Gastrocnemius medialis (tissue), 4 donors: ENCODE data around the gene CIAO3. TPM values are rescaled to one million over a fixed set of nuclear protein-coding genes. Genes with fewer than 3 reads are reported as not detected.
A peak's percentile ranks its signal among the peaks of the same experiment; 100 is the strongest.

Source experiments
- ATAC-seq, 2 donors: fragments of 150-250 bp; one replicate each; pipeline ENCODE4 v1.9.1; 2016
- DNase-seq, 2 donors: peaks; one replicate each; pipeline ENCODE4 v3.0.0-alpha.2; 2019
- H3K27ac ChIP-seq, 4 donors: fragments of 200-600 bp; sonication (generic); 1 replicate in 1 of 4; 2 replicates in 3 of 4; pipeline ENCODE4 v1.5.1; 2016 to 2018; ENCODE audit warnings: mild to moderate bottlenecking in 2 of 4, moderate library complexity in 1 of 4
- H3K27me3 ChIP-seq, 3 donors: fragments of 200-600 bp; sonication (generic) in 2 of 3; 1 replicate in 1 of 3; 2 replicates in 2 of 3; pipeline versions ENCODE4 v1.5.1 to v1.6.0; 2016 to 2019; ENCODE audit warnings: mild to moderate bottlenecking in 1 of 3, moderate library complexity in 1 of 3
- H3K36me3 ChIP-seq, 2 donors: fragments of 200-600 bp; sonication (generic) in 1 of 2; one replicate each; pipeline ENCODE4 v1.5.1; 2017 to 2018
- H3K4me1 ChIP-seq, 2 donors: fragments of 200-600 bp; sonication (generic) in 1 of 2; one replicate each; pipeline ENCODE4 v1.5.1; 2016 to 2017; ENCODE audit warnings: mild to moderate bottlenecking in 2 of 2
- H3K4me3 ChIP-seq, 4 donors: fragments of 200-600 bp; sonication (generic) in 3 of 4; 1 replicate in 1 of 4; 2 replicates in 3 of 4; pipeline ENCODE4 v1.5.1; 2016 to 2019; ENCODE audit warnings: mild to moderate bottlenecking in 2 of 4
- H3K9me3 ChIP-seq, 3 donors: fragments of 200-600 bp; sonication (generic) in 2 of 3; 1 replicate in 1 of 3; 2 replicates in 2 of 3; pipeline ENCODE4 v1.5.1; 2016 to 2019
- CTCF ChIP-seq, 5 experiments: fragments of 450-650 bp in 3 of 5; fragments of 200-600 bp in 2 of 5; sonication (generic) in 2 of 5; IDR thresholded peaks in 4 of 5; conservative IDR thresholded peaks in 1 of 5; 1 replicate in 4 of 5; 2 replicates in 1 of 5; pipeline ENCODE4 v1.5.1; 2016 to 2019; ENCODE audit warnings: antibody characterized with exemption in 5 of 5, mild to moderate bottlenecking in 3 of 5, moderate library complexity in 3 of 5
- POLR2A ChIP-seq, 2 donors: fragments of 450-650 bp; IDR thresholded peaks; one replicate each; pipeline ENCODE4 v1.6.1; 2017; ENCODE audit warnings: antibody characterized with exemption in 2 of 2, mild to moderate bottlenecking in 2 of 2, moderate library complexity in 2 of 2
- in situ Hi-C, 4 donors: fragments of 200-750 bp; cut with MboI; loops; one replicate each; pipeline versions ENCODE4 v1.15.0 to v1.8.0; 2017; ENCODE audit warnings: low sequenced_read_pairs in 4 of 4
- intact Hi-C: fragments of 100-400 bp; cut with DNase I; formaldehyde crosslinking; loops from one replicate; pipeline ENCODE4 v1.15.1; 2023; ENCODE audit warnings: low total_unique reads
- total RNA-seq, 4 donors: library from RNA; depleted of rRNA; stranded (reverse); fragments of >200 nt; gene quantifications; one replicate each; pipeline versions ENCODE4 v1.1.0 to v1.2.3, GENCODE V29; 2016

CIAO3 gene
- total RNA-seq, 4 donors from 2014 or later: 16.1 to 48.5 (median 21.6) TPM

DNA sequence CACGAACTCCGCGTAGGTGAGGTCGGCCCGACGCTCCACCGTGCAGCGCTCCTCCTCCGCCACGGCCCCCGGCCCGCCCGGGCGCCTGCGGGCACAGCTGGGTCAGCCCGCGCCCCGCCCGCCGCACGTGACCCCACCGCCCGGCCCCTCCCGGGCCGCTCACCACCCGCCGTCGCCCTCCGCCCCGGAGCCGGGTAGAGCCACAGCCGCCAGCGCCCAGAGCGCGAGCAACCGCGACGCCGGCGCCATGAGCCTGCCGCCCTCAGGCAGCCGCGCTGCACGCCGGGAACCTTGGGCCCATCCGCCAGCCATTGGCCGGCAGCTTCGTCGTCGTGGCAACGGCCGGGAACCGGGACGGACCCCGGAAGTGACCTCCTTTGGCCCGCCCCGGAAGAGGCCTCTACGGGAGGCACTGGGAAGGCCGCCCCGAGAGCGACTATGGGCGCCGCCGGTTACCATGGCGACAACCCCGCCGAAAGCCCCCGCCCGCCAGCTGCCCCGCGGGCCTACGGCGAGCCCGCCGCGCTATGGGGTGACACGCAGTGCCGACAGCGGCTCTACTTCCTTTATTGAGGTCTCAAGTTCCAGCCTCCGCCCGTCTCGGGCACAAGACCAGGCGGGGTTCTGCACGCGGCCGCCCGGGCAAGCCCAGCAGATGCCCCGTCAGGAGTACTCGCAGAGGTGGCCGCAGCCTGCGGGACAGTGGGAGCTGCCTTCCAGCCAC is 56.6 kb downstream of the CIAO3 start, which contains the start of gene JMJD8:
Gene JMJD8, minus strand, starts transcription at position 264 of the 724 bp plus-strand sequence. Its CDS starts 15 bp downstream, at position 249.
- no peaks in the 10 kb centered on the region for H3K9me3 ChIP-seq
- no peaks in the 10 kb centered on the region for H3K27me3 ChIP-seq
- TF ChIP-seq CTCF (IDR thresholded peaks at IDR 0.05 in 4 of 5, conservative IDR thresholded peaks at IDR 0.05 in 1 of 5) (no peak), POLR2A (IDR thresholded peaks at IDR 0.05) (peak; percentile 53 to 60)
- DNase-seq (peak; percentile 94), ATAC-seq (peak; percentile 72 to 76)
- intact Hi-C loops (loop anchor here (10.0 kb wide), 1 partner anchor 621 kb away; the partner anchor contains the start of gene UBE2I), in situ Hi-C loops (no loop called here)
- peak within 1 kb of the TSS; percentile 73 to 87 (median 83) for H3K27ac ChIP-seq
- peaks cover 0 to 33% of the 10 kb centered on the region in 2 donors for H3K36me3 ChIP-seq
- peak within 1 kb of the TSS; percentile 84 to 87 (median 86) for H3K4me3 ChIP-seq
- peaks cover 35 to 57% of the 10 kb centered on the region in 2 donors for H3K4me1 ChIP-seq

DNA sequence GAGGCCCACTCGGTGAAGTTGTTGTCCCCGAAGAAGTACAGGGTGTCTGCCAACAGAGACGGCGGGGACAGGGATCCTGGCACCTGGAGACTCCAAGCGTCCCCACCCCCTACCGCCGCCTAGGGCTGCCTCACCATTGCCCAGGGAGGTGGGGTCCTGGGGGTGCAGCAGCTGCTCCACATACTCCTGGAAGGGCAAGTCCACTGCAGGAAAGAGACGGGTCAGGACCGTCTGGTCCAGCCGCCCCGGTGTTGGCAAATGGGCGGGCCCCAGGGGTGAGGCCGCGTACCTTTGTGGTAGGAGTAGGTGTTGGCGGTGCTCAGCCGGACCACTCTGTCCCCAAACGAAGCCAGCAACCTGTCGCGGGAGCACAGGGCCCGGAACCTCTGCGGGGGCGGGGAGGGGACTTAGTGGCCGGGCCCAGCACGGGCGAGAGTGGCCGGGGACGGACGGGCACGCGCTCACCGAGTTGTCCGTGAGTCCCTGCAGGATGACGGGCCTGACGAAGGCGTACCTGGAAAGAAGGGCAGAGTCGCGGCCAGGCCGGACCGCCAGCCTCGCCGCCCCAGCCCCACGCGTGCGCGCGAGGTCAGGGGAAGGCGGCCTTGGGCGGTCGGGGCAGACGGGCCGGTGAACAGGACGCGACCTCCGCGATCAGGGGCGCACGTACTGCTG is 57.3 kb downstream of the CIAO3 start:
- H3K27ac ChIP-seq: peak overlapping the region; percentile 73 to 87 (median 83)
- TF ChIP-seq CTCF (IDR thresholded peaks at IDR 0.05 in 4 of 5, conservative IDR thresholded peaks at IDR 0.05 in 1 of 5): no peak
- TF ChIP-seq POLR2A (IDR thresholded peaks at IDR 0.05): no peak
- peak overlapping the region; percentile 84 to 87 (median 86) for H3K4me3 ChIP-seq
- peaks cover 28 to 54% of the 10 kb centered on the region in 2 donors for H3K4me1 ChIP-seq
- peaks cover 0 to 33% of the 10 kb centered on the region in 2 donors for H3K36me3 ChIP-seq
- no peaks in the 10 kb centered on the region for H3K27me3 ChIP-seq
- in situ Hi-C loops (no loop called here), intact Hi-C loops (loop anchor here (10.0 kb wide), 1 partner anchor 621 kb away; the partner anchor contains the start of gene UBE2I)
- DNase-seq (peak in 1 of 2 donors; percentile 25), ATAC-seq (no peak)
- no peaks in the 10 kb centered on the region for H3K9me3 ChIP-seq

DNA sequence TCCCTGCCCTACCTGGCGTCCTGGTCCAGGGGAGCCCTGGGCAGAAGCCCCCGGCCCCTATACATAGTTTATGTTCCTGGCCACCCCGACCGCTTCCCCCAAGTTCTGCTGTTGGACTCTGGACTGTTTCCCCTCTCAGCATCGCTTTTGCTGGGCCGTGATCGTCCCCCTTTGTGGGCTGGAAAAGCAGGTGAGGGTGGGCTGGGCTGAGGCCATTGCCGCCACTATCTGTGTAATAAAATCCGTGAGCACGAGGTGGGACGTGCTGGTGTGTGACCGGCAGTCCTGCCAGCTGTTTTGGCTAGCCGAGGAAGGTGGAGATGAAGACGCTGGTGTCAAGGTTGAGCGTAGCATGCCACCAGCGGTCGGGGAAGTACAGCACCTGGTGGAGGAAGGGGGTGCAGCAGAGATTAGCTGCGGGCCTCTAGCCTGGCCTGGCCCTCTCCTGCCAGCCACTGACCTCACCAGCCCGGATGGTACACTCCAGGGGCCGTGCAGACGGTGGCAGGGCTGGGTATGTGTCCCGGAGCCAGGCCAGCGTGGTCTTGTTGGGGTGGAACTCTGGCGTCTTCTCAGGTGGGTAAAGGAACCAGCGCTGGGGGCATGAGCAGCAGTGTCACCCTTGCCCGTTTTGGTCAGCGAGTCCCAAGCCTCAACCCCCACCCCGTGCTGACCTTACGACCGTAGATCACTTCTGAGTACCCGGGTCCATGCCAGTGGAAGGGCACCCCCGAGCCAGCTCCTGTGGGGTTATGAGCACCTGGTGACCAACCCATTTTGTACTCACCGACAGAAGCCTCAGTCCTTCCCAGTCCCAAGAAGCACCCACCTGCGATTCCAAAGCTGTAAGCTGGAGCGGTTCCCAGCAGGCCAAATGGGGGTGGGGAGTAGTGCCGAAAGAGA is 58.1 kb downstream of the CIAO3 start:
- Histone ChIP-seq H3K9me3 (no peaks in the 10 kb centered on the region), H3K36me3 (peaks cover 0 to 33% of the 10 kb centered on the region in 2 donors), H3K27me3 (no peaks in the 10 kb centered on the region), H3K27ac (peak overlapping the region in 2 of 4 donors; percentile 73 to 100), H3K4me1 (peaks cover 27 to 49% of the 10 kb centered on the region in 2 donors), H3K4me3 (peak overlapping the region in 1 of 4 donors; percentile 86)
- TF ChIP-seq CTCF (IDR thresholded peaks at IDR 0.05 in 4 of 5, conservative IDR thresholded peaks at IDR 0.05 in 1 of 5): no peak
- no peak for TF ChIP-seq POLR2A (IDR thresholded peaks at IDR 0.05)
- intact Hi-C loops: loop anchor here (10.0 kb wide), 1 partner anchor 622 kb away; the partner anchor contains the start of gene UBE2I
- no peak for ATAC-seq
- in situ Hi-C loops: no loop called here
- DNase-seq: peak in 1 of 2 donors; percentile 27

- Histone ChIP-seq H3K27me3 (no peaks in the 10 kb centered on the region), H3K36me3 (peaks cover 0 to 29% of the 10 kb centered on the region in 2 donors), H3K4me3 (peak overlapping the region in 3 of 4 donors; percentile 65 to 82 (median 76)), H3K9me3 (no peaks in the 10 kb centered on the region), H3K4me1 (peaks cover 27 to 49% of the 10 kb centered on the region in 2 donors), H3K27ac (peak overlapping the region; percentile 89 to 100 (median 98))
- intact Hi-C loops (loop anchor here (10.0 kb wide), 1 partner anchor 623 kb away; the partner anchor contains the start of gene UBE2I), in situ Hi-C loops (no loop called here)
- ATAC-seq: no peak
- peak in 1 of 2 donors; percentile 36 for DNase-seq
- TF ChIP-seq POLR2A (IDR thresholded peaks at IDR 0.05) (no peak), CTCF (IDR thresholded peaks at IDR 0.05 in 4 of 5, conservative IDR thresholded peaks at IDR 0.05 in 1 of 5) (no peak)
Measured at GRCh38 chr16:681746-682427, 58.9 kb downstream of the CIAO3 start.
